ENCODE measurements around the gene AIF1L.

AIF1L gene

GRCh38 chr9:131101207-131101964 is 5.1 kb downstream of the AIF1L start:
- DNase-seq (ENCODE audit: low spot score) = no peak
- H3K27ac ChIP-seq = no peak overlapping the region
- POLR2A ChIA-PET (ENCODE audit: low non-redundant PET) = no interaction called here
- no peak for TF ChIP-seq CTCF (conservative IDR thresholded peaks at IDR 0.05; ENCODE audit: low read depth)
- CTCF ChIA-PET = interaction anchor here (1.0 kb wide), 1 partner anchor 55 kb away, joined by 4 read pairs; no protein-coding TSS in a partner anchor

- no peak for TF ChIP-seq CTCF (conservative IDR thresholded peaks at IDR 0.05; ENCODE audit: low read depth)
- CTCF ChIA-PET = interaction anchor here (0.9 kb wide), 1 partner anchor 18 kb away, joined by 3 read pairs; no protein-coding TSS in a partner anchor
- no peak overlapping the region for H3K27ac ChIP-seq
- no peak for DNase-seq (ENCODE audit: low spot score)
- POLR2A ChIA-PET (ENCODE audit: low non-redundant PET) = no interaction called here
Measured at GRCh38 chr9:131103024-131103423, 6.7 kb downstream of the AIF1L start.

GRCh38 chr9:131103535-131103934 is 7.2 kb downstream of the AIF1L start:
- ChIA-PET CTCF (interaction anchor here (0.9 kb wide), 1 partner anchor 18 kb away, joined by 3 read pairs; no protein-coding TSS in a partner anchor), POLR2A (ENCODE audit: low non-redundant PET) (interaction anchor here (0.6 kb wide), 1 partner anchor 10 kb away, joined by 5 read pairs; no protein-coding TSS in a partner anchor)
- TF ChIP-seq CTCF (conservative IDR thresholded peaks at IDR 0.05; ENCODE audit: low read depth) = no peak
- no peak overlapping the region for H3K27ac ChIP-seq
- no peak for DNase-seq (ENCODE audit: low spot score)

GRCh38 chr9:131104016-131104740 is 7.8 kb downstream of the AIF1L start:
- TF ChIP-seq CTCF (conservative IDR thresholded peaks at IDR 0.05; ENCODE audit: low read depth) = no peak
- CTCF ChIA-PET = interaction anchor here (0.9 kb wide), 1 partner anchor 19 kb away, joined by 3 read pairs; no protein-coding TSS in a partner anchor
- DNase-seq (ENCODE audit: low spot score) = no peak
- POLR2A ChIA-PET (ENCODE audit: low non-redundant PET) = interaction anchor here (0.6 kb wide), 1 partner anchor 9 kb away, joined by 5 read pairs; no protein-coding TSS in a partner anchor
- H3K27ac ChIP-seq = no peak overlapping the region

GRCh38 chr9:131105952-131106351 is 9.6 kb downstream of the AIF1L start:
- ChIA-PET POLR2A (ENCODE audit: low non-redundant PET) (no interaction called here), CTCF (no interaction called here)
- DNase-seq (ENCODE audit: low spot score) = no peak

More at GRCh38 chr9:131105952-131106351, 9.6 kb downstream of the AIF1L start:
- H3K27ac ChIP-seq = no peak overlapping the region
- no peak for TF ChIP-seq CTCF (conservative IDR thresholded peaks at IDR 0.05; ENCODE audit: low read depth)

All from RWPE1 (cell line).